HG03521 (cell line): ENCODE results near the gene CACNA2D1.

Experiments used
- ATAC-seq: cut with Tn5 transposase; IDR thresholded peaks from one replicate; pipeline ENCODE4 v1.9.1; 2021; ENCODE audit warnings: mild to moderate bottlenecking, moderate library complexity; ENCODE audit not compliant: unreplicated experiment

Gene CACNA2D1

DNA sequence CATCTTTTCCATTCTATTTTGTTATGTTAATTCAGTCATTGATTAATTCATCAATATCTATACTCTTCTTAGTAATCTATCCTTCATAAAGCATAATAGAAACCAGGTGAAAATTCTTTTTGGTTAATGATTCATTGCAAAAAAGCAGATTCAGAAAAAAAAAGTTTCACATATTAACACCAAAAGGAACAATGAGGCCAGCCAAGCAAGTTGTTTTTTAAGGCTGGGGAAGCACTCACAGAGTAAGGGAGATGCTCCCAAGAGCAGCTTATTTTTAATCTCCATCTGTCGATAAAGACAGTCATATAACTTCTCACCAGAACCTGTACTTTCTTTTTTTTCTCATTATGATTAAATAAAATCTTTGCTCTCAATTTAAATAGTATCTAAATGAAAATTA is 95.8 kb downstream of the CACNA2D1 start:
- ATAC-seq: no peak

DNA sequence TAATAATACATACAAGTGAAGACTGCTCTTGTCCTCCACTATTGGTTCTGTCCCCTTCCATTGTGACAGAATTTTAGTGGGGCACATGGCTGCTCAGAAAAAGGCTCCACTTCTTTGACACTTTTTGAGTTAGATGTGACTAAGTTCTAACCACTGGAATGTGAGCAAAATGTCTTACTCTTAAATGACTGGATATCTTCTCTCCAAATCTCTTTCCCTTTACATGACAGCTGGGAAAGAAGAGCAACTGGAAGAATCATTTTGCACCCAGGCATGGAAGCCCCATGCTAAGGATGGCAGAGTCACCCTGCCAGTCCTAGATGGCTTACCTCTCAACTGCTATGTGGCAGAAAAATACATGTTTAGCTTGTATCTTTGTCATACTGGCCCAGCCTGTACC is 97.7 kb downstream of the CACNA2D1 start:
- no peak for ATAC-seq

DNA sequence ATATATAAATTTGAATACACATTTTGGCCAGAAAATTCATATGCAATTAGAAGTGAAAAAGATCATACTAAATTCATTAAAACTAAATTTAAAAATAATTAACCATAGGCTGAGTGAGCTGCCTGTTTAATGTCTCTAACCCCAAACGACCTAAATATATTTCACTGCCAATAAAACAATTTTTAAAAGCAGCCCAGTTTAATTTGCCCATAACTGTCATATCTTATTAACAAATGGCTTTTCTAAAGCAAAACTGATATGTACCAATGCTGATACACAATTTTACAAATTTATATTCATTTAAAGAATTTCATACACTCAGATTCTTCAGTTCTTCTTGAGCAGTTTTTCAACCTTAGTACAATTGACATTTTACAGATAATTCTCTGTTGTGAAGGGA is 99.9 kb downstream of the CACNA2D1 start:
- ATAC-seq: no peak

DNA sequence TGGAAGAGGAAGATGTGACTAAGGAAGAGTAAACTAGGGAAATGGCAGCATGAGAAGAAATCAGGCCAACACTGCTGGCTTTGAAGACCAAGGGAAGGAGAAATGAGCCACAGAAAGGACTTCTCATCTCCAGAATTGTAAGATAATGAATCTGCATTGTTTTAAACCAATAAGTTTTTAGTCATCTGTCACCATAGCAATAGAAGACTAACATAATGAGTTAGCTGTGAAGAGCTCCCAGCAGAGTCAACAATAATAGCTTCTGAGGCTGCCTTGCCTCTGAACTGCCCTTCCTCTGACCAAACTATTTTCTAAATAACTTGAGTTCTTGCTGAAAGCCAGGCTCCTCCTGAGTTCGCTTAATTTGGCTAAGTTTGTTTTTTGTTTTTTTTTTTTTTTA is 103.6 kb downstream of the CACNA2D1 start:
- ATAC-seq: no peak

DNA sequence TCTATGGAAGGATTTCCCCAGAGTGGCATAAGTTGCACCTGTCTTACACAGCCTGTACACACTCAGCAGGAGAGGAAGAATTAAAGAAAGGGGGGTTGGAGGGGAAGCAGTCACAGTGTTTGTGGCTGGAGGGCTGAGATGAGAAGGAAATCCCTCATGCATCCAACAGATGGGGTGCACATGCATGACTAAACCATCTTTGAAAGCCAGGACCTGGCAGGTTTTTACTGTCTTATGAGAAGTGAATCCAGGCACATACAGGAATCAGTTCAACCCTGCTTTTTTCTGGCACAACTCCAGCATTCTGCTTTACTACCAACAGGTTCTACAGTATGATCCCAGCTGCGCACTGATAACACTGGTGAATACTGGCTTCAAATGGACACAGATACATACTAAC is 107.7 kb downstream of the CACNA2D1 start:
- no peak for ATAC-seq

DNA sequence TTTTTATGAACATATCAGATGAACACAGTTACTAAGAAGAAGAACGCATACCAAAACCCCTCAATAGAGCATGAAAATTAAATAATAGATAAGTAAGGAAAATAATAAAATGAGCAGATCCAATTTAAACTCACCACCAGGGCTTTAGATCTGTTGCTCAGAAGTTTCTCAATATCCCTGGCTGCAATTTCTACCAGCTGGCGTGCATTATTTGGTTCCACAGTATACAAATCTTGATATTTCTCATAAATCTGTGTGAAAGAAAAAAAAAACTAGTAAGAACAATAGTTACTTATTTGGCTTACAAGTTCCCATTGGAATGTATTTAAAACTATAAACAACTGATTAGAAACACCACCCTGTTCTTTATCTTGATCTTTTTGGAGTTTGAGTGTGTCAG is 108.6 kb downstream of the CACNA2D1 start:
- ATAC-seq: no peak

DNA sequence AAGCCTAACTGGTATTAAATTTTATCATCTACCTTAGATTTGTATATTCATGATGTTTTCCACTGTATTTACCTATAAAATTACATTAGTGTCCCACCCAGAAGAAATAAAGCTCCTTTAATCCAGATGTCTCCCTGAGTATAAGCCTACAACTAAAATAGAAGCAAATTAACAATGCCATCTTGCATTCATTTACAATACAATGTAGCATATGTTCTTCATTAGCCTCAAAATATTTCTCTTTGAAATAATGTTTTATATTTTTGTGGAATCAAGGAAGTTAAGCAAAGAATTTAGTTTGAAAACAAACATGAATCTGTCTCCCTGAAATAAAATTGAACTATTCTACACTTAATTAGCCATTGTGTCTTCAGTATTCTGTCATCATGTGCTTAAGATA is 112.3 kb downstream of the CACNA2D1 start:
- no peak for ATAC-seq

DNA sequence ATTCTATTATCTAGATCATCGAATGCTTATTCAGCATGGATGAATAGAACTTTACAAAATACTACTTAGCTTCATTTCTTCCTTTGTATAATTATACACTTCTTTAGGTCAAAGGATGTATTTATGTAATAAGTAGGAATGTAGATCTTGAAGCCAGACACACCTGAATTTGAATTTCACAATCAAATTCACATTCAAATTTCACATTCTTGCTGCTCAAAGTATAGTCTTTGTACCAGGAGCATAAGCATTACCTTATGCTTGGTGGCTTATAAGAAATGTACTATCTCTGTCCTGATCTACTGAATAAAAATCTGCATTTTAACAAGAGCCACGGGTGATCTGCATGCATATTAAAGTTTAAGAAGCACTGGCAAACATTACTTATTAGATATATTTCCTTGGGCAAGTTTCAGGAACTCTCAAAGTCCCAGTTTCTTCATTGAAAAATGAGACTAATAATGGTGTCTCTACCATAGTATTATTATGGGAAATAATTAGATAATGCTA is 112.8 kb downstream of the CACNA2D1 start:
- ATAC-seq: no peak

DNA sequence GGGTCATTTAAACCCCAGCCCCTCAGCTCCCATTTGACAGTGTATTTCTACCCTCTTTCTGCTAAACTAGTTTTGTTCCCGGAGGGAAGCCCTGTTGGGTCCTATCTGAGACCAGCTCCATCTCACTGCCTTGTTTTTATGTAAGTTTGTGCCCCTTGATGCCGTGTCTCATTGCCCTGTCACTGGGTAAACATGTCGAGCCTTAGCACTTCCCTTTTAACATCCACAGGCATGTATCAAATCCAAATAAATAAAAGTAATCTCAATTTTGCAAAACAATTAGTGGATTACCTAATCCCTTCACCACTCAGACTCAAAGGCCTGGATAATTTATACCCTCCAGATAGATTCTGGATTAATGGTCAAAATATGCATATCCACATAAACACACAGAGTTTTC is 115.7 kb downstream of the CACNA2D1 start:
- no peak for ATAC-seq

DNA sequence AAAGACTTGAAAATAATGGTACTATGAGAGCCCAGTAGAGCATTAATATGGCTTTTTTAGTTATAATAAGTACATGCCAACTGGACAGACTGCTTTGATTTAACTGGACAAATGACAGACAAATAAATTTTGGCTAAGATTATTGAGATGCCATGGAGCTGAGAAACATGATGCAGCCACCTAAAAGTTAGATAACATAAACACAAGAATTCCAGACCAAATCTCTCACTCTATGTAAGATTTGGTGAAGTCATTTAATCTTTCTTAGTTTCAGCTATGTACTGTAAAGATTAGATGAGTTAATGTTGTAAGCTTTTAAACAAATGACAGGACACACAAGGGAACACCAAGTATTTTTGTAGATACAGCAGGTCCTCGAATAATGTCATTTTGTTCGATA is 118.2 kb downstream of the CACNA2D1 start:
- ATAC-seq: no peak

DNA sequence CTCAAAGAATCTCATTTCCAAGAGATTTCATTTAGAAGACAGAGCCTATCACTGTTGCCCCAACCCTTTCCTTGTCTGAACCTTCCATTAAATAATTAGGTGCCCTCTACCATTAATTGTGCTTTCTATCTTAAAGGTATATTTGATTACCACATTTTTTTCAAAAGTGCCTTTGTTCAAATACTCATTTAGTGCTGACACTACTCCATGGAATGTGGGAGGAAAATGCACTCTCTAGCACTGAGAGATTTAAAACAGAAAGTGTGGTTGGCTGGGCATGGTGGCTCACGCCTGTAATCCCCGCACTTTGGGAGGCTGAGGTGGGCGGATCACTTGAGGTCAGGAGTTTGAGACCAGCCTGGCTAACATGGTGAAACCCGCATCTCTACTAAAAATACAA is 119.8 kb downstream of the CACNA2D1 start:
- no peak for ATAC-seq

DNA sequence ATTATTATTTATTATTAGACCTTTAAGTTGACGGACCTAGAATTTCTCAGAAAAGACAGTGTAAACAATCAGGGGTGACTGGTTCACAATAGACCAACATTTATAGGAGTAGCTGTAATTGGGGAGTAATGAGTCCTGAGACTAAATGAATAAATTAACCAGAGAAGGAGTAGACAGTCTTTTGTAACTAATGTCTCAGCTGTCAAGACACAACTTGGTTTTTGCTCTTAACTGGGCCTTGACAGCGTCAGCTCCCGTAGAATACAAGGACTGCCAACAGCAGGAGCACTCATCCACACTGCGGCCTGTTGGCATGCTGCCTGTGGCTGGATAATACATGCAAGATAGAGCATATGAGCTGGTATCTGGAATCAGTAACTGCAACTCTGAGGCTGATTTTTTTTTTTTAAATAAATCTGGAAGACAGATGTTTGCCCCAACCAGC is 123.9 kb downstream of the CACNA2D1 start:
- no peak for ATAC-seq

DNA sequence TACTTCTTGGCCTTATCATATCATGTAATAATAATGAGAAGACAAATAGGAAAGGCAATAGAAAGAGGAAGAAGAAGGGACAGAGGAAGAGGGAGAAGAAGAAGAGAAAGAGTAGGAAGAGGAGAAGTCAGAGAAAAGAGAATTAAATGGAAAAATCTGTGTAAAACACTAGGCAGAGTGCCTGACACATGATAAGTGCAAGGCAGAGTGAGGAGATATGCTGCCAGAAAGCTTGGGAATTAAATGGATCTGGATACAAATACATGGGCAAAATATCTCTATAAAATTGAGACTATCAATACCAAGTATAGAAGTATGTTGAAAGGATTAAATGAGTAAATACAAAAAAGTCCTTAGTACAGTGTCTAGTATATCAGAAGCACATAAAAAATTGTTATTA is 124.8 kb downstream of the CACNA2D1 start:
- no peak for ATAC-seq

DNA sequence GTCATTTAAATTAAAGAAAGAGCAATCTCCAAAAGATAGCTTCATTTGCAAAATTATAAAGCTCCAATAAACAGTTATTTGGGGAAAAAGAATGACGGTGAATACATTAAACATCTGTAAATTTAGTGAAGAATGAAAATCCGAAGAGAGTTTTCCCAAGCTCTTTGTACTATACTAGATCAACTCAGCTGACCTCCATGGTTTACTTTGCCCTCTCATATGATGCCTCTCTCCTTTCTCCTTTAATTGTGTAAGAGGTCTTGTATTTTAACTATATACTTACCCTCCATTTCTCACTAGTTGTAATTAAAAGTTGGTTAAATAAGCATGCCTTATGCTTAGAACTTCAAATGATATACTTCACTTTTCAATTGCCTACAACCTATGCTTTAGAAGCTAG is 125.8 kb downstream of the CACNA2D1 start:
- no peak for ATAC-seq

DNA sequence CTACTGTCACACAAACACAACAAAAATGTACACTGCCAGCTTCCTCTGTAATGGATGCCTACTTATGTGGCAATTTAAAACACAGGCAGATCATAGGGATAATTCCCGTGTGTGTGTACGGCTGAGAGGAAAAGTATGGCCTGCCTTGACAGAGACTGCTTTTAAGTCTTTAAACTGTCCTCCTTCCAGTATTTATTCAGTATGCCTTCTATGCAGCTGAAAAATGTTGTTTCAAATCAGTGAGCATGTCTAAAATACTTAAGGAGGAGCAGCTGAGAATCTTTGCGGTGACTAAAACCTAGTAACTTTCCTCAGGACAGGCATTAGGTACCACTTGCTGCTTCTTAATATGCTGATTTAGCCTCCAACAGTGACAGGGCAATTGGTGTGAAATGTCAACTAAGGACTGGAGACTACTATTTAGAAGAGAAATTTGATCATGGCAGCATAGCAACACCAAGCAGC is 126.3 kb downstream of the CACNA2D1 start:
- ATAC-seq: no peak

DNA sequence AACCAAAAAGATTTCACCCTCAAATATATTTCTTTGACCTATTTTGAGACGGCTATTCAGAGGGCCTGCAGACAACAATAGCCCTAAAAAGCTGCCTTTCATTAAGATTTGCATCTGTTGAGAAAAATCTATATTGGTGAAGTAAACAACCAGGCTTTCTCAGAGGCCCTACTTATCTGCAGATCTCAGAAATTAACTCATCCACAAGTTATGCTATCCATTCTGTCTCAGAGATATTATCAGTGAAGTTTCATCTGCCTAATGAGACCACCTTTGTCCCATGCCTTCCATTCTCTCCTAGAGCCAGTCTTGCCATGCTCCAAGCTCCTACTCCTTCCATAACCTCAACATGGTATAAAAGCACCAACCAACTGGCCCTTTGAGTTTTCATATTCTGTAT is 130.3 kb downstream of the CACNA2D1 start:
- no peak for ATAC-seq

DNA sequence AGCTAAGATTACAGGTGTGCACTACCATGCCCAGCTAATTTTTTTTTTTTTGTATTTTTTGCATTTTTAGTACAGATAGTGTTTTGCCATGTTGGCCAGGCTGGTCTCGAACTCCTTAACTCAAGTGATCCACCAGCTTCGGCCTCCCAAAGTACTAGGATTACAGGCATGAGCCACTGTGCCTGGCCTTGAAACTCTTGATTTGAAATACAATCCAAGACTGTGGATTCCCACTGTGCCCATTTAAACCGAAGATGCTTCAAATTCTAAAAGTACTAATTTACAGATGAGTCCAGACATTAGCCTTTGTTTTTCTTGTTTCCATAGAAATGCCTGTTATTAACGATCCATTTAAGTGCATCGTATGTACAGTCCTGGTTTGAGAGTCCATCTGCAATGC is 130.9 kb downstream of the CACNA2D1 start:
- ATAC-seq: no peak

DNA sequence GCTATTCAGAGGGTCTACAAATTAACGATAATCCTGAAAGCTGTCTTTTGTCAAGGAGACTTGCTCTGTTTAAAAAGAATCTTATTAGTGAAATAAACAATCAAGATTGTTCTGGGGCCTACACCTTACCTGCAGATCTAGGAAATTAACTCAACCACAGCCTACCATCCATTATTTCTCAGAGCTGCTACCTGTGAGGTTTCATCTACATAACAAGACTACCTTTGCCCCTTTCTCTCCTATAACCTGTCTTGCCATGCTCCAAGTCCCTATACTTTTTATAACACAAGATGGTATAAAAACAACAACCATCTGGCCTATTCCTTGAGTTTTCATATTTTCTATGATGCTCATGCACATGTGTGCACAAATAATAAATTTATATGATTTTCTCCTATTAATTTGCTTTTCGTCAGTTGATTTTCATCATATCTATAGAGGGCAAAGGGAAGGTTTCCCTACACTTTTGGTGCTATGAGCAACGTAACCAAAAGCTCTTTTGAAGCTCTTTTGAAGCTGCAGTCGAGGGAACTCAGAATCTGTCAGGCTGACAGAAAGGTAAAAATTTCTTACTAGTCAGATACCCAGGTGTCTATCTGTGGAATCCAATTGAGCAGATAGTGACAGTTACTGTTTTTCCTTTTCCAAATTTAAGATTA is 138.1 kb downstream of the CACNA2D1 start:
- ATAC-seq: no peak

DNA sequence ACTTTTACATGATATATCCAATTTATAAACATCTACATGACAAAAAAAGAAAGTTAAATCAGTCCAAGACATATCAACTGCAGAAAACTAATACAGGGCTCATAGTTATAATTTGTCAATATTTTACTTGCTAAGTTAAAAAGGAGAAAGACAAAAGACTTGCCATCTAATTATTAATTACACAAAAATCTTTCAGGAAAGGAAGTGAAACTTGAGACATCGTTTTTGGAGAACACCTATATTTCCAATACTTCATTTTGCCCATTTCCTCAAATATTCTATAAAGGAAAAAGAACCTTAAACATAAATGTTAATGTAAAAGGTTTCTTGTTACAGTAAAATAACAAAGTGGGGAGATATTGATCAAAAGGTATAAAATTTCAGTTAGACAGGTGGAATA is 148.7 kb downstream of the CACNA2D1 start:
- no peak for ATAC-seq

DNA sequence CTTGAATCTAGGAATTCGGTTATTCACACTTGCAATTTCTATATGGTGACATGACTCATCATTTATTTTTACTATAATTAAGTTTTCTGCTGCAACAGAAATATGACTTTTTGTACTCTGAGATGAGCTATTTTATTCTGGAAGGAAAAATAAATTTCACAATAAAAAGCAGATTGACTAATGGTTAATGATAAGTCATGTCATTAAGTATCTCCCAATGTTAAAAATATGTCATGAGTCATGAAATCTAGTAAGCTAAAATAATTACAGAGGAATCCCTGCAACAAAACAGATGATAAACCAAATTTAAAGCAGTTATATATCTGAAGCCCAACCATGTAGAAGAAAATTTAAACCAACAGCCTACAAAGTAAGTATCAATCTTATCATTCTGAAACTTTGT is 149.2 kb downstream of the CACNA2D1 start:
- ATAC-seq: no peak

DNA sequence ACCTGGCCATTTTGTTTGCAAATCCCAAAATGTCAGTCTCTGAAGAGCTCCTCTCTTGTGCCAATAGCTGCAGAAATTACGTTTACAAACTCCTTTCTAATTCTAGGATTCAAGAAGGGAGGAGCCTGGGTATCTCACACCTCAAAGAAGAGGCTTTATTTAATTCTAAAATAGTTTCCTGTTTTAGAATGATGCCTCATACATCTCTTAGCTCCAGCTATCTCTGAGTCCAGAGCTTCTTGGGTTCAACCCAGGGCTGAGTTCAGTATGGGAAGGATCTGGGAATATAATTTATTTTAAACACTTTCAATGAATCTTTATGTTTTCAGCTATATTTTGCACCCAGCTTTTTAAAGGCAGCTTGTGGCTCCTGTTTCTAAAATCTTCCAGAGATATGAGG is 150.1 kb downstream of the CACNA2D1 start:
- no peak for ATAC-seq

DNA sequence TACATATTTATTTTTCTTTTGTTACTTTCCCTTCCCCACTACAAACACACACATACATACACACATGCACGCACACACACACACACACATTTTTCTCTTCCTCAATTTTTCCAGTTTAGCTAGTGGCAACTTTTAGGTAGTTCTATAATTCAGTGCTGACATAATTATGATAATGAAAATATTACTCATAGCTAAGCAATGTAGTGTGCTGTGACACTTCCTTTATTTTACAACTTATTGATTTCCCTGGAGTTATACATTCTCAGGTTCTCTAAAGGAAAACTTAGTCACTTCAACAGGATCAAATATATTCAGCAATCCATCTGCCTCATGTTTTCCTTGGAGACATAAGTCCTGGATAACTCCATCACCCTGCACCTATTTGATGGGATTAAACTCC is 151.6 kb downstream of the CACNA2D1 start:
- no peak for ATAC-seq

DNA sequence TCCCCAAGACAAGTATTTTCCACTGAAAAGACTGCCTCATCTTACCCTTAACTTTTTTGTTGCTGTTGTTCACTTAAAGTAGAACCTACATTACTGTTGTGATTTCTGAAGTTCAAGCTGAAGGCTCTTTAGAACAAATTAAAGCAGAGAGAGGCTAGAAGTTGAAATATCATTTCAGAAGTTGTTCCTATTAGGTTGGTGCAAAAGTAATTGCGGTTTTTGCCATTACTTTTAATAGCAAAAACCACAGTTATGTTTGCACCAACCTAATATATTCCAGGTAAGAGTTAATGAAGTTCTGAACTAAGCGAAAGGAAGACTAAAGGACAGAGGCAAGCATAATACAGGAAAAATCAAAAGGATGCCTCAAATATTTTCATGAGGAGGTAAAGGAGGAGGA is 153.7 kb downstream of the CACNA2D1 start:
- ATAC-seq: no peak
